SU-DHL-6 (cell line): ENCODE data around the gene OR1J1.

Source experiments
- CTCF ChIP-seq: fragments of 200-600 bp; sonication (generic); IDR thresholded peaks from one replicate; pipeline ENCODE4 v1.5.1; 2017; ENCODE audit warnings: antibody characterized with exemption, mild to moderate bottlenecking, low read length, moderate library complexity; ENCODE audit not compliant: insufficient read depth, poor library complexity, severe bottlenecking
- EZH2phosphoT487 ChIP-seq: fragments of 200-600 bp; sonication (generic), shearing (Covaris generic); conservative IDR thresholded peaks from 2 replicates; pipeline ENCODE4 v1.6.1; 2018; ENCODE audit warnings: mild to moderate bottlenecking, antibody characterized with exemption, low read length, moderate library complexity, mixed read lengths

GRCh38 chr9:122444041-122444733 lies 33.5 kb downstream of the OR1J1 start:
- TF ChIP-seq CTCF, result no peak
- no peak for TF ChIP-seq EZH2phosphoT487
